Thyroid gland (tissue), 4 donors: ENCODE measurements around the gene YIPF2.

Experiments
- POLR2A ChIP-seq, 2 donors: fragments of 450-650 bp; IDR thresholded peaks; one replicate each; pipeline ENCODE4 v1.6.1; 2017; ENCODE audit warnings: antibody characterized with exemption in 2 of 2, mild to moderate bottlenecking in 2 of 2, moderate library complexity in 1 of 2
- TF ChIP-seq, protein P1 (sequence below), 6 experiments: fragments of 200-600 bp in 3 of 6; fragments of 450-650 bp in 3 of 6; sonication (generic) in 3 of 6; IDR thresholded peaks; one replicate each; pipeline ENCODE4 v1.5.1; 2016 to 2019; ENCODE audit warnings: antibody characterized with exemption in 6 of 6, mild to moderate bottlenecking in 2 of 6, inconsistent platforms in 1 of 6, moderate library complexity in 1 of 6

- TF ChIP-seq, protein P1, sequence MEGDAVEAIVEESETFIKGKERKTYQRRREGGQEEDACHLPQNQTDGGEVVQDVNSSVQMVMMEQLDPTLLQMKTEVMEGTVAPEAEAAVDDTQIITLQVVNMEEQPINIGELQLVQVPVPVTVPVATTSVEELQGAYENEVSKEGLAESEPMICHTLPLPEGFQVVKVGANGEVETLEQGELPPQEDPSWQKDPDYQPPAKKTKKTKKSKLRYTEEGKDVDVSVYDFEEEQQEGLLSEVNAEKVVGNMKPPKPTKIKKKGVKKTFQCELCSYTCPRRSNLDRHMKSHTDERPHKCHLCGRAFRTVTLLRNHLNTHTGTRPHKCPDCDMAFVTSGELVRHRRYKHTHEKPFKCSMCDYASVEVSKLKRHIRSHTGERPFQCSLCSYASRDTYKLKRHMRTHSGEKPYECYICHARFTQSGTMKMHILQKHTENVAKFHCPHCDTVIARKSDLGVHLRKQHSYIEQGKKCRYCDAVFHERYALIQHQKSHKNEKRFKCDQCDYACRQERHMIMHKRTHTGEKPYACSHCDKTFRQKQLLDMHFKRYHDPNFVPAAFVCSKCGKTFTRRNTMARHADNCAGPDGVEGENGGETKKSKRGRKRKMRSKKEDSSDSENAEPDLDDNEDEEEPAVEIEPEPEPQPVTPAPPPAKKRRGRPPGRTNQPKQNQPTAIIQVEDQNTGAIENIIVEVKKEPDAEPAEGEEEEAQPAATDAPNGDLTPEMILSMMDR (IDR thresholded peaks at IDR 0.05): no peak
- no peak for TF ChIP-seq POLR2A (IDR thresholded peaks at IDR 0.05)
Measured at GRCh38 chr19:10921199-10921909, 7.1 kb downstream of the YIPF2 start.
